GM23338 (cell line): ENCODE measurements around the gene HHEX. TPM values are rescaled to one million over a fixed set of nuclear protein-coding genes. Genes with fewer than 3 reads are reported as not detected.

Experiments used
- ATAC-seq: fragments of 200-7000 bp; cut with Tn5 transposase; 3 replicates; pipeline ENCODE4 v1.9.1; 2020
- DNase-seq: peaks from one replicate; pipeline ENCODE4 v3.0.0-alpha.2; 2015; ENCODE audit warnings: low spot score
- H2AFZ ChIP-seq: fragments of 200-600 bp; sonication (generic); 2 replicates; pipeline ENCODE4 v1.8.0; 2016; ENCODE audit warnings: antibody characterized with exemption, mild to moderate bottlenecking, moderate library complexity
- H3F3A ChIP-seq: fragments of 200-600 bp; sonication (generic); replicated peaks from 2 replicates; pipeline ENCODE4 v1.8.0; 2017; ENCODE audit warnings: antibody characterized with exemption, mixed run types, low read depth
- H3K27ac ChIP-seq: fragments of 200-600 bp; sonication (generic); 2 replicates; pipeline ENCODE4 v1.6.1; 2016; ENCODE audit warnings: low read depth
- H3K27me3 ChIP-seq: fragments of 200-600 bp; sonication (generic); 2 replicates; pipeline ENCODE4 v1.8.0; 2016; ENCODE audit warnings: mild to moderate bottlenecking, mixed run types, moderate library complexity; ENCODE audit not compliant: insufficient read depth
- H3K36me3 ChIP-seq: fragments of 200-600 bp; sonication (generic); 2 replicates; pipeline ENCODE4 v1.8.0; 2016; ENCODE audit warnings: mild to moderate bottlenecking; ENCODE audit not compliant: insufficient read depth
- H3K4me1 ChIP-seq: fragments of 200-600 bp; sonication (generic); 2 replicates; pipeline ENCODE4 v1.8.0; 2016; ENCODE audit warnings: mild to moderate bottlenecking, moderate library complexity; ENCODE audit not compliant: insufficient read depth
- H3K4me2 ChIP-seq: fragments of 200-600 bp; sonication (generic); 2 replicates; pipeline ENCODE4 v1.7.1; 2017; ENCODE audit warnings: mixed run types
- H3K4me3 ChIP-seq: fragments of 200-600 bp; sonication (generic); 2 replicates; pipeline ENCODE4 v1.6.1; 2016; ENCODE audit warnings: mixed run types
- H3K79me2 ChIP-seq: fragments of 200-600 bp; sonication (generic); replicated peaks from 2 replicates; pipeline ENCODE4 v1.8.0; 2017; ENCODE audit warnings: mild to moderate bottlenecking; ENCODE audit not compliant: insufficient read depth
- H3K9me2 ChIP-seq: fragments of 200-600 bp; sonication (generic); 2 replicates; pipeline ENCODE4 v1.8.0; 2017; ENCODE audit not compliant: insufficient read depth
- H4K20me1 ChIP-seq: fragments of 200-600 bp; sonication (generic); replicated peaks from 2 replicates; pipeline ENCODE4 v1.8.0; 2017; ENCODE audit warnings: mild to moderate bottlenecking; ENCODE audit not compliant: insufficient read depth
- H3K27ac Mint-ChIP-seq: 2 replicates; pipeline ENCODE4 v1.8.0; 2020; ENCODE audit warnings: inconsistent platforms, mild to moderate bottlenecking, moderate library complexity, mixed read lengths
- H3K27me3 Mint-ChIP-seq: 3 replicates; pipeline ENCODE4 v1.8.0; 2022; ENCODE audit warnings: low read depth, mild to moderate bottlenecking, moderate library complexity, mixed read lengths, inconsistent platforms; ENCODE audit not compliant: insufficient read depth, poor library complexity
- H3K36me3 Mint-ChIP-seq: 3 replicates; pipeline ENCODE4 v1.8.0; 2021; ENCODE audit warnings: low read depth, mild to moderate bottlenecking, inconsistent platforms, moderate library complexity, mixed read lengths
- H3K4me1 Mint-ChIP-seq: 3 replicates; pipeline ENCODE4 v1.8.0; 2020; ENCODE audit warnings: mild to moderate bottlenecking, inconsistent platforms, mixed read lengths
- H3K4me3 Mint-ChIP-seq: 3 replicates; pipeline ENCODE4 v1.8.0; 2021; ENCODE audit warnings: moderate library complexity, mild to moderate bottlenecking, inconsistent platforms, mixed read lengths
- H3K9me3 Mint-ChIP-seq: 3 replicates; pipeline ENCODE4 v1.8.0; 2020; ENCODE audit warnings: moderate library complexity, mild to moderate bottlenecking, inconsistent platforms, mixed read lengths
- CREB1 ChIP-seq: fragments of 250-450 bp; sonication (Bioruptor Pico); IDR thresholded peaks from 2 replicates; pipeline ENCODE4 v1.5.0; 2020; ENCODE audit warnings: low read depth, mild to moderate bottlenecking, moderate library complexity
- EZH2 ChIP-seq: fragments of 200-600 bp; sonication (generic); IDR thresholded peaks from one replicate; pipeline ENCODE4 v1.8.0; 2017; ENCODE audit warnings: antibody characterized with exemption, mild to moderate bottlenecking, low read depth; ENCODE audit not compliant: unreplicated experiment
- EZH2phosphoT487 ChIP-seq: fragments of 200-600 bp; sonication (generic); IDR thresholded peaks from one replicate; pipeline ENCODE4 v1.8.1; 2018; ENCODE audit warnings: antibody characterized with exemption; ENCODE audit not compliant: unreplicated experiment
- JUNB ChIP-seq: IDR thresholded peaks from one replicate; pipeline ENCODE4 v1.6.1; 2016; ENCODE audit warnings: antibody characterized with exemption; ENCODE audit not compliant: unreplicated experiment
- NANOG ChIP-seq: IDR thresholded peaks from 2 replicates; pipeline ENCODE4 v1.6.1; 2016; ENCODE audit warnings: antibody characterized with exemption, borderline replicate concordance
- POLR2AphosphoS5 ChIP-seq: IDR thresholded peaks from 2 replicates; pipeline ENCODE4 v1.6.1; 2016; ENCODE audit warnings: antibody characterized with exemption, low read depth
- STAT1 ChIP-seq: IDR thresholded peaks from one replicate; pipeline ENCODE4 v1.6.1; 2016; ENCODE audit warnings: antibody characterized with exemption; ENCODE audit not compliant: unreplicated experiment
- ZNF114 ChIP-seq: fragments of 250-450 bp; sonication (Bioruptor Pico); IDR thresholded peaks from 2 replicates; pipeline ENCODE4 v1.5.0; 2020; ENCODE audit warnings: mild to moderate bottlenecking, moderate library complexity
- ZNF331 ChIP-seq: fragments of 250-450 bp; sonication (Bioruptor Pico); IDR thresholded peaks from 2 replicates; pipeline ENCODE4 v1.5.0; 2020; ENCODE audit warnings: low read depth, mild to moderate bottlenecking, moderate library complexity
- ZNF462 ChIP-seq: fragments of 250-450 bp; sonication (Bioruptor Pico); IDR thresholded peaks from 2 replicates; pipeline ENCODE4 v1.5.0; 2020; ENCODE audit warnings: mild to moderate bottlenecking, moderate library complexity
- polyA plus RNA-seq: library from polyadenylated mRNA; unstranded; fragments of >200 nt; fragmentation: Nextera tagmentation; extraction: Ambion mirVana; gene quantifications from 2 replicates; pipeline ENCODE4 v1.2.1, GENCODE V29; 2016
- total RNA-seq: library from RNA; depleted of rRNA; stranded (reverse); fragments of >200 nt; shearing (Covaris generic); gene quantifications from 2 replicates; pipeline ENCODE4 v1.2.3, GENCODE V29; 2014
- TF ChIP-seq, protein P1 (sequence below): IDR thresholded peaks from one replicate; pipeline ENCODE4 v1.6.1; 2018; ENCODE audit warnings: antibody characterized with exemption; ENCODE audit not compliant: unreplicated experiment

HHEX gene
- total and polyA plus RNA-seq, 2 experiments from 2014 or later: 0.59 to 2.0 TPM

DNA sequence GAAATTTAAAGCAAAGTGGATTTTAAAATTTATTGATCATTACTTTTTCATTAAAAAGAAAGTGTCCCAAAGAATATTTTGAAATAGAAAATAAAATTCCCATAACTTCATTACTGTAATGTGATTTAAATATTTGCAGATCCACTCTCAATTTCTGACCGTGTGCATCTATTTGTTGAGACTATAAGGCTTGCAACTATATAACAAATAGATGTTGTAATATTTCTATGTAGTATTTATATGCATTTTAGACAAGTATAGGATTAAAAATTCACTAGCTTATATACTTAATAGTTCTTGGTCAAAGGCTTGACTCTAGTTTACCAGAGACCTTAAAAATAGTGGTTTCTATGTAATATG is 3.8 kb downstream of the HHEX start (continued):
- no peak for TF ChIP-seq ZNF462 (CRISPR knock-in tag)
- no peak for TF ChIP-seq STAT1
- TF ChIP-seq EZH2: no peak
- no peak for TF ChIP-seq EZH2phosphoT487
- TF ChIP-seq JUNB: no peak
- TF ChIP-seq NANOG: no peak

DNA sequence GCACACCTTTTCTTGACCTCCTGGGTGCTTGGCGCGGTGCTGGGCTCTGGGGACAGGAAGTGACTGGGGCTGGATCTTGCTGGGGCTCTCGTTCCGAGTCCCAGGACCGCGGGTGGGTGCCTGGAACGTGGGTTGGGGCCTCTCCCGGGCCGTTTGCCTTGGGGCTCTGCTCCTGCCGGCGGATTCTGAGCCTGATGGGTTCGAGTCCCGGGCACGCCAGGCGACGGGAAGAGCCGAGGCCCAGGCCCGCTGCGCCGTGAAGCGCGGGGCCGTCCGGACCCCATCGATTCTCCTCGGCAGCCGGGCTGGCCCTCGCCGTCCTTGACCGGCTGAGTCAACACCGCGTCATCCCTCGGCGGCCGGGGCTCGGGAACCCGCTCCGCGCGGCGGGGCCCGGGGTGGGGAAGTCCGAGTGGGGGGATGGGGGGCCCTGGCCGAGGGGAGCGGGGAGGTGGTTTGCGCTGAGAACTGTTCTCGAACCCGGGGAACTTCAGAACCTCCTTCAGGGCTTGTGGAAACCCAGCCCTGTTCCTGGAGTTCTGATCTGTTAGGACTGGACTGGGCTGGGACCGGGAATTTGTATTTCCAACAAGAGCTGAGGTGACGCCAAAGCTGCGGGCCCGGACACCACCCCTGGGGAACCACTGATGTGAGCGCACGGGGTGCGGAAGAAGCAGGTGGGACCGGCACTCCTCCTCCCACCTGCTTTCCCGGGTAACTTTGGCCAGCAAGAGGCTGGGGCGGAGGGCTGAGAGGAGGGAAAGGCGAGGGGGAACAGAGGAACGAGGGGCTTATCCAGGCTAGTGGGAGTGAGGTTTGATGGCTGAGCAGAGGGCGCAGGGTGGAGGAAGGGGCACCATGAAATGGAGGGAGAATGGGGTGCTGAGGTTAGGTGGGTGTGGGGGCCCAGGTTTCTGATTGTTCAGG is 6.2 kb downstream of the HHEX start:
- no peak overlapping the region for H3K27ac Mint-ChIP-seq
- Histone ChIP-seq H3F3A (peaks cover 38% of the 10 kb centered on the region), H3K79me2 (no peaks in the 10 kb centered on the region), H3K4me1 (peaks cover 51% of the 10 kb centered on the region), H3K27me3 (peaks cover 100% of the 10 kb centered on the region), H3K36me3 (no peaks in the 10 kb centered on the region), H3K9me2 (no peaks in the 10 kb centered on the region), H3K4me3 (peak overlapping the region; percentile 55), H3K4me2 (peak overlapping the region; percentile 80), H2AFZ (no peak overlapping the region), H4K20me1 (peaks cover 5% of the 10 kb centered on the region; the same call in 1 of the 2 replicates), H3K27ac (no peak overlapping the region)
- H3K9me3 Mint-ChIP-seq: no peaks in the 10 kb centered on the region
- ATAC-seq: peak; percentile 24
- H3K27me3 Mint-ChIP-seq: peaks cover 88% of the 10 kb centered on the region
- DNase-seq: peak; percentile 56
- H3K36me3 Mint-ChIP-seq: no peaks in the 10 kb centered on the region
- peak overlapping the region; percentile 75 for H3K4me3 Mint-ChIP-seq
- H3K4me1 Mint-ChIP-seq: peaks cover 46% of the 10 kb centered on the region
- TF ChIP-seq JUNB (no peak), CREB1 (CRISPR knock-in tag) (no peak), EZH2phosphoT487 (peak; percentile 76), NANOG (no peak), POLR2AphosphoS5 (no peak), ZNF114 (CRISPR knock-in tag) (no peak), ZNF331 (CRISPR knock-in tag) (no peak), STAT1 (no peak)
- TF ChIP-seq, protein P1, sequence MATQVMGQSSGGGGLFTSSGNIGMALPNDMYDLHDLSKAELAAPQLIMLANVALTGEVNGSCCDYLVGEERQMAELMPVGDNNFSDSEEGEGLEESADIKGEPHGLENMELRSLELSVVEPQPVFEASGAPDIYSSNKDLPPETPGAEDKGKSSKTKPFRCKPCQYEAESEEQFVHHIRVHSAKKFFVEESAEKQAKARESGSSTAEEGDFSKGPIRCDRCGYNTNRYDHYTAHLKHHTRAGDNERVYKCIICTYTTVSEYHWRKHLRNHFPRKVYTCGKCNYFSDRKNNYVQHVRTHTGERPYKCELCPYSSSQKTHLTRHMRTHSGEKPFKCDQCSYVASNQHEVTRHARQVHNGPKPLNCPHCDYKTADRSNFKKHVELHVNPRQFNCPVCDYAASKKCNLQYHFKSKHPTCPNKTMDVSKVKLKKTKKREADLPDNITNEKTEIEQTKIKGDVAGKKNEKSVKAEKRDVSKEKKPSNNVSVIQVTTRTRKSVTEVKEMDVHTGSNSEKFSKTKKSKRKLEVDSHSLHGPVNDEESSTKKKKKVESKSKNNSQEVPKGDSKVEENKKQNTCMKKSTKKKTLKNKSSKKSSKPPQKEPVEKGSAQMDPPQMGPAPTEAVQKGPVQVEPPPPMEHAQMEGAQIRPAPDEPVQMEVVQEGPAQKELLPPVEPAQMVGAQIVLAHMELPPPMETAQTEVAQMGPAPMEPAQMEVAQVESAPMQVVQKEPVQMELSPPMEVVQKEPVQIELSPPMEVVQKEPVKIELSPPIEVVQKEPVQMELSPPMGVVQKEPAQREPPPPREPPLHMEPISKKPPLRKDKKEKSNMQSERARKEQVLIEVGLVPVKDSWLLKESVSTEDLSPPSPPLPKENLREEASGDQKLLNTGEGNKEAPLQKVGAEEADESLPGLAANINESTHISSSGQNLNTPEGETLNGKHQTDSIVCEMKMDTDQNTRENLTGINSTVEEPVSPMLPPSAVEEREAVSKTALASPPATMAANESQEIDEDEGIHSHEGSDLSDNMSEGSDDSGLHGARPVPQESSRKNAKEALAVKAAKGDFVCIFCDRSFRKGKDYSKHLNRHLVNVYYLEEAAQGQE: no peak
